Measurements from ENCODE around the gene ATF5.

DNA sequence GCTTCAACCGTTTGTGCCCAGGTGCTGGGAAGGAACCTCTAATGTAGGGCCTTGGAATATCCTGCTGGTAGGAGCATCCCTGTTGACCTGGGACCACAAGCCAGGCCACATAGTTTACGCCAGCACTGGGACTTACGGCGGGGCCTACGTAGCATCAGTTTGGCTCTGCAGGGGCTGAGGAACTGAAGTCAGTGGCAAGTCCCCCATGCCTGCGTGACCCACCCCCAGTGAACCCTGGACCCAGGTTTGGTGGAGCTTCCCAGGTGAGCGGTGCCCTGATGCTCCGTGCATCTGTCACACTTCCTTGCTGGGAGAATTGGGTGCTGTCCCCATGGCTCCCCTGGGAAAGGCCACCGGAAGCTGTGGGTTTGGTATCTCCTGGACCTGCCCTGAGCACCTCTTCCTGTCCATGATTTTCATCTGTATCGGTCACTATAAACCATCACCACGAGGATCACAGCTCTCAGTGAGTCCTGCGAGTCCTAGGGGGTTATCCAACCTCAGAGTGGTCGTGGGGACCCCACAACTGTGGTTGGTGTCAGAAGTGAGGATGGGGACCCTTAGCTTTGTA lies 22.0 kb downstream of the ATF5 start:
- TF ChIP-seq, protein P1, sequence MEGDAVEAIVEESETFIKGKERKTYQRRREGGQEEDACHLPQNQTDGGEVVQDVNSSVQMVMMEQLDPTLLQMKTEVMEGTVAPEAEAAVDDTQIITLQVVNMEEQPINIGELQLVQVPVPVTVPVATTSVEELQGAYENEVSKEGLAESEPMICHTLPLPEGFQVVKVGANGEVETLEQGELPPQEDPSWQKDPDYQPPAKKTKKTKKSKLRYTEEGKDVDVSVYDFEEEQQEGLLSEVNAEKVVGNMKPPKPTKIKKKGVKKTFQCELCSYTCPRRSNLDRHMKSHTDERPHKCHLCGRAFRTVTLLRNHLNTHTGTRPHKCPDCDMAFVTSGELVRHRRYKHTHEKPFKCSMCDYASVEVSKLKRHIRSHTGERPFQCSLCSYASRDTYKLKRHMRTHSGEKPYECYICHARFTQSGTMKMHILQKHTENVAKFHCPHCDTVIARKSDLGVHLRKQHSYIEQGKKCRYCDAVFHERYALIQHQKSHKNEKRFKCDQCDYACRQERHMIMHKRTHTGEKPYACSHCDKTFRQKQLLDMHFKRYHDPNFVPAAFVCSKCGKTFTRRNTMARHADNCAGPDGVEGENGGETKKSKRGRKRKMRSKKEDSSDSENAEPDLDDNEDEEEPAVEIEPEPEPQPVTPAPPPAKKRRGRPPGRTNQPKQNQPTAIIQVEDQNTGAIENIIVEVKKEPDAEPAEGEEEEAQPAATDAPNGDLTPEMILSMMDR (IDR thresholded peaks at IDR 0.05) = no peak
- TF ChIP-seq POLR2A (IDR thresholded peaks at IDR 0.05) = no peak
